ENCODE measurements around the gene PDE4A. TPM values are rescaled to one million over a fixed set of nuclear protein-coding genes. Genes with fewer than 3 reads are reported as not detected.
A peak's percentile ranks its signal among the peaks of the same experiment; 100 is the strongest.

Gene PDE4A
- total and polyA plus RNA-seq, 10 of the 15 experiments (the other 5 are each of a cell fraction or from before 2014, with no cell fraction given) = 0.24 to 13.3 (median 4.9) TPM

DNA sequence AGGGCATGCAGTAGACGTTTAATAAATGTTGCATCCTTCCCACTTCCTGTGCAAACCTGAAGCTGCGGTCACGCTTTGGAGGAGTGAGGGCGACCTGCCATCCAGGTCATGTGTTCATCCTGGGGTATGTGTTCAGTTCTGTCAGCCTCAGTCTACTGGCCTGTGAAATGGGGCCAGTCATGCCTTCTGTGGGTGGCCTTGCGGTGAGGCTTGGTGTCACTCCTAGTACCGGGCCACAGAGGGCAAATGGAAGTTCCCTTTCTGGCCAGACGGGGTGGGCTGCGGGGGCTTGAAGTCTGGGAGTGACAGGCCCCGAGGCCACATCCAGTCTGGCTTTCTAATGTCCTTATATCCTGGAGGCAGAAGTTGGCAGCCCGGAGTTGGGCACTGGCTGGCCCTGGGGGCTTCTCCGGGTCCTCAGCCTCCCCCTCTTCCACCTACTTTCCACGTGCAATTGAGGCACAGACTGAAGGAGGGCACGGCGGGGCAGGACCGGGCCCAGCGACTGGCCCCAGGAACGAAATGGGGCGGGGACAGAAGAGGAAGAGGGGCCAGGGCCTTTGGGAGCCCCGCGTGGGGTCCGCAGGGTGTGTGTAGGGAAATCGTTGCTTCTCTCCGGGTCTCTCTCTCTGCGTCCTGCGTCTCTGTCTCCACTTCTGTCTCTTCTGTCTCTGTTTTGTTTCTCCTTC lies 11.1 kb downstream of the PDE4A start:
- H3K36me3 ChIP-seq (ENCODE audit: control insufficient read depth in 2 of 2, insufficient read depth in 2 of 2, low read length in 1 of 2) = no peaks in the 10 kb centered on the region; a peak in 1 of 4 replicates
- no peaks in the 10 kb centered on the region for H3K9me3 ChIP-seq (replicated peaks; ENCODE audit: control insufficient read depth, insufficient read depth, low read length)
- WGBS (ENCODE audit: insufficient coverage, insufficient replicate concordance, low lambda C conversion rate, missing lambda C conversion rate) = under 1% methylated on average over 25 of the region's 25 CpGs
- TSS peak; percentile 85 for BruUV-seq (replicated peaks)
- SMC1A ChIA-PET (ENCODE audit: uncharacterized antibody, unreplicated experiment) = interaction anchor here (0.9 to 17.7 kb wide), 2 partner anchors 20 to 39 kb away, joined by 3 to 364 read pairs; partner anchors contain the start of gene CDC37
- H3K9ac ChIP-seq (ENCODE audit: control insufficient read depth, insufficient read depth, low read length) = peak overlapping the region; percentile 53
- ATAC-seq (peak; percentile 71), FAIRE-seq (peak; percentile 62), DNase-seq (ENCODE audit: low read depth, low spot score) (peak; percentile 61)
- peaks cover 0 to 4% of the 10 kb centered on the region in 2 experiments; a peak in 1 of 4 replicates for H3K27me3 ChIP-seq (replicated peaks in 1 of 2; ENCODE audit: control insufficient read depth in 2 of 2, insufficient read depth in 2 of 2, low read length in 1 of 2)
- RAD21 ChIA-PET (ENCODE audit: unreplicated experiment) = interaction anchor here (0.5 to 3.7 kb wide), 8 partner anchors 10 to 330 kb away, joined by 3 to 21 read pairs (median 5); partner anchors contain the start of genes CDC37, ICAM1 and PDE4A
- intact Hi-C loops (cut with micrococcal nuclease; ENCODE audit: unreplicated experiment) (no loop called here), in situ Hi-C loops (cut with MboI) (no loop called here)
- POLR2A ChIA-PET = interaction anchor here (0.6 to 3.3 kb wide), 12 partner anchors 14 to 1901 kb away, joined by 3 to 16 read pairs (median 4); no protein-coding TSS in a partner anchor
- H4K20me1 ChIP-seq (ENCODE audit: control insufficient read depth, insufficient read depth) = no peaks in the 10 kb centered on the region
- H3K27ac ChIP-seq (ENCODE audit: control insufficient read depth, insufficient read depth) = peak overlapping the region; percentile 56
- CTCF ChIA-PET = interaction anchor here (1.4 to 27.3 kb wide), 2 partner anchors 21 to 43 kb away, joined by 3 to 1053 read pairs; partner anchors contain the start of genes CDC37 and PDE4A
- H3K4me1 ChIP-seq (ENCODE audit: control insufficient read depth, insufficient read depth, low read length) = peaks cover 41% of the 10 kb centered on the region
- peak overlapping the region; percentile 72 for H2AFZ ChIP-seq (ENCODE audit: control insufficient read depth, low read depth, low read length)
- peaks cover 2% of the 10 kb centered on the region; the same call in 1 of the 2 replicates for H3K79me2 ChIP-seq (ENCODE audit: control insufficient read depth, insufficient read depth, low read length)
- H3K4me2 ChIP-seq (ENCODE audit: control insufficient read depth, insufficient read depth) = peak overlapping the region; percentile 100
- H3K4me3 ChIP-seq = peak overlapping the region; percentile 54
- TF ChIP-seq, protein P1, sequence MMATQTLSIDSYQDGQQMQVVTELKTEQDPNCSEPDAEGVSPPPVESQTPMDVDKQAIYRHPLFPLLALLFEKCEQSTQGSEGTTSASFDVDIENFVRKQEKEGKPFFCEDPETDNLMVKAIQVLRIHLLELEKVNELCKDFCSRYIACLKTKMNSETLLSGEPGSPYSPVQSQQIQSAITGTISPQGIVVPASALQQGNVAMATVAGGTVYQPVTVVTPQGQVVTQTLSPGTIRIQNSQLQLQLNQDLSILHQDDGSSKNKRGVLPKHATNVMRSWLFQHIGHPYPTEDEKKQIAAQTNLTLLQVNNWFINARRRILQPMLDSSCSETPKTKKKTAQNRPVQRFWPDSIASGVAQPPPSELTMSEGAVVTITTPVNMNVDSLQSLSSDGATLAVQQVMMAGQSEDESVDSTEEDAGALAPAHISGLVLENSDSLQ (IDR thresholded peaks at IDR 0.05) = peak; percentile 93
- TF ChIP-seq RFX5 (IDR thresholded peaks at IDR 0.05; ENCODE audit: low read depth, low read length) (0 out of 2 replicates have a peak, but pooled peaks have one; percentile 5), HDAC2 (IDR thresholded peaks at IDR 0.05) (peak; percentile 88; the same call in 1 of the 2 replicates), POLR2A (IDR thresholded peaks at IDR 0.05; ENCODE audit: low read depth, low read length) (peak; percentile 18; the same call in 1 of the 2 replicates), SMAD1 (IDR thresholded peaks at IDR 0.05; ENCODE audit: low read depth, partially characterized antibody) (no peak), EP300 (IDR thresholded peaks at IDR 0.05; ENCODE audit: borderline replicate concordance in 1 of 2, control insufficient read depth in 1 of 2, low read depth in 2 of 2, low read length in 2 of 2) (peak in 1 of 2 experiments; percentile 38; a peak in 1 of 4 replicates), IRF4 (IDR thresholded peaks at IDR 0.05; ENCODE audit: low read depth, low read length) (0 out of 2 replicates have a peak, but pooled peaks have one; percentile 25), BHLHE40 (IDR thresholded peaks at IDR 0.05; ENCODE audit: borderline replicate concordance in 1 of 2, low read depth in 2 of 2, low read length in 1 of 2) (peak; percentile 49 to 64; a peak in 3 of 4 replicates), ZNF384 (IDR thresholded peaks at IDR 0.05; ENCODE audit: borderline replicate concordance, low read depth, low read length) (no peak), SIX5 (IDR thresholded peaks at IDR 0.05; ENCODE audit: low read depth, low read length, severe bottlenecking) (no peak), NFYB (IDR thresholded peaks at IDR 0.05; ENCODE audit: insufficient read depth, low read depth, low read length) (no peak), USF1 (IDR thresholded peaks at IDR 0.05; ENCODE audit: borderline replicate concordance, extremely low read length, insufficient read depth, low read depth, low read length) (peak; percentile 4)
- TF ChIP-seq, protein P2, sequence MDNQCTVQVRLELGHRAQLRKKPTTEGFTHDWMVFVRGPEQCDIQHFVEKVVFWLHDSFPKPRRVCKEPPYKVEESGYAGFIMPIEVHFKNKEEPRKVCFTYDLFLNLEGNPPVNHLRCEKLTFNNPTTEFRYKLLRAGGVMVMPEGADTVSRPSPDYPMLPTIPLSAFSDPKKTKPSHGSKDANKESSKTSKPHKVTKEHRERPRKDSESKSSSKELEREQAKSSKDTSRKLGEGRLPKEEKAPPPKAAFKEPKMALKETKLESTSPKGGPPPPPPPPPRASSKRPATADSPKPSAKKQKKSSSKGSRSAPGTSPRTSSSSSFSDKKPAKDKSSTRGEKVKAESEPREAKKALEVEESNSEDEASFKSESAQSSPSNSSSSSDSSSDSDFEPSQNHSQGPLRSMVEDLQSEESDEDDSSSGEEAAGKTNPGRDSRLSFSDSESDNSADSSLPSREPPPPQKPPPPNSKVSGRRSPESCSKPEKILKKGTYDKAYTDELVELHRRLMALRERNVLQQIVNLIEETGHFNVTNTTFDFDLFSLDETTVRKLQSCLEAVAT (IDR thresholded peaks at IDR 0.05) = peak; percentile 61
- TF ChIP-seq, protein P3, sequence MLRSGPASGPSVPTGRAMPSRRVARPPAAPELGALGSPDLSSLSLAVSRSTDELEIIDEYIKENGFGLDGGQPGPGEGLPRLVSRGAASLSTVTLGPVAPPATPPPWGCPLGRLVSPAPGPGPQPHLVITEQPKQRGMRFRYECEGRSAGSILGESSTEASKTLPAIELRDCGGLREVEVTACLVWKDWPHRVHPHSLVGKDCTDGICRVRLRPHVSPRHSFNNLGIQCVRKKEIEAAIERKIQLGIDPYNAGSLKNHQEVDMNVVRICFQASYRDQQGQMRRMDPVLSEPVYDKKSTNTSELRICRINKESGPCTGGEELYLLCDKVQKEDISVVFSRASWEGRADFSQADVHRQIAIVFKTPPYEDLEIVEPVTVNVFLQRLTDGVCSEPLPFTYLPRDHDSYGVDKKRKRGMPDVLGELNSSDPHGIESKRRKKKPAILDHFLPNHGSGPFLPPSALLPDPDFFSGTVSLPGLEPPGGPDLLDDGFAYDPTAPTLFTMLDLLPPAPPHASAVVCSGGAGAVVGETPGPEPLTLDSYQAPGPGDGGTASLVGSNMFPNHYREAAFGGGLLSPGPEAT (IDR thresholded peaks at IDR 0.05; ENCODE audit: low read depth) = peak; percentile 63; the same call in 1 of the 2 replicates
- TF ChIP-seq, protein P4, sequence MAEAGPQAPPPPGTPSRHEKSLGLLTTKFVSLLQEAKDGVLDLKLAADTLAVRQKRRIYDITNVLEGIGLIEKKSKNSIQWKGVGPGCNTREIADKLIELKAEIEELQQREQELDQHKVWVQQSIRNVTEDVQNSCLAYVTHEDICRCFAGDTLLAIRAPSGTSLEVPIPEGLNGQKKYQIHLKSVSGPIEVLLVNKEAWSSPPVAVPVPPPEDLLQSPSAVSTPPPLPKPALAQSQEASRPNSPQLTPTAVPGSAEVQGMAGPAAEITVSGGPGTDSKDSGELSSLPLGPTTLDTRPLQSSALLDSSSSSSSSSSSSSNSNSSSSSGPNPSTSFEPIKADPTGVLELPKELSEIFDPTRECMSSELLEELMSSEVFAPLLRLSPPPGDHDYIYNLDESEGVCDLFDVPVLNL (IDR thresholded peaks at IDR 0.05; ENCODE audit: low read depth, low read length) = no peak

All from GM12878 (cell line).